ENCODE measurements around the gene SLC27A4. TPM values are rescaled to one million over a fixed set of nuclear protein-coding genes. Genes with fewer than 3 reads are reported as not detected.
A peak's percentile ranks its signal among the peaks of the same experiment; 100 is the strongest.

Gene SLC27A4
- total RNA-seq, 1 experiment from 2014 or later: 23.7 TPM

DNA sequence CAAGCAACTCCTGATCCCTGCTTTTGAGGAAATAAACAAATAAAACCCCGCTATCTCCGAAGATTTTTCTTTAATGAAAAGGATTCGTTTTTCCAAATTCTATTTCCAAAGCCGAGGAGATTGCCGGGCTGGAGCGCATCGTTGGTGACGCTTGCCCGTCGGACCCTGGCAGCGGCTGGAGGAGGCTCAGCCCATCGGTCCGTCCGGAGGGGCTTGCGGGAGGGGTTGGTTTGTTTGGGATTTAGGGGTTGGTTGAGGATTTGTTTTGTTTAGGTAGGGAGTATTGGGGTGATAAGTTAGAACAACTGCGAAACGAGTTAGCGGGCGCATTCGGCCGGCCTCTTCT, 51.6 kb downstream of the SLC27A4 start:
- DNase-seq (ENCODE audit: low read depth): no peak

GRCh38 chr9:128392302-128393144, 52.2 kb downstream of the SLC27A4 start:
- DNase-seq (ENCODE audit: low read depth): no peak

DNA sequence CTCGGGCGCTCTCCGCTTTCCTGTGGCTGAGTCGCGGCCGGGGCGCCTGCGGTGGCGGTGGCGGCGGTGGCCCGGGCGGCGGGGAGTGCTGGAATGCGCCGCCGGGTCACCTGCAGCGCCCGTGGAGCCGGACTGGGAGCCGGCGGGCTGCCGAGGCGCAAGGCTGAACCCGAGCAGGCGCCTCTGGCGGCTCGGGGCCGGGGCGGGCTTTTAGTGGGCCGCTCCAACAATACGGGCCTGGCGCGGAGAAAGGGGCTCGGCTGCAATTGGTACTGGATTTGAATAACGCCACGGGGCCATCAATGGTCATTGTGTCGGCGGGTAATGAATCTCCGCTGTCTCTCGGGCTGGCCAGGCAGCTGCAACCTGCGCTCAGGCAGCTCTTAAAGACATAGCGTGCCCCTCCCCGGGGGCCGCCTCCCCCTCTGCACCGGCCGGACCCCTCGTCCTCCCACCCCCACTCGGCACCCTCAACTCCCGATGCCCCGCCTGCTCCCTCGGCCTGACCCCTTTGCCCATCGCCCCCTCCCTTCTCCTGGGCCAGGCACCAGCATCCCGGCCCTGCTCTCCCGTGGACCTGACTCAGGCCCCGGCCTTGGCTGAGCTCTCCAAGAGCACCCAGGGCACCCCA, 52.9 kb downstream of the SLC27A4 start:
- DNase-seq (ENCODE audit: low read depth): no peak

GRCh38 chr9:128393970-128394369, 53.6 kb downstream of the SLC27A4 start:
- DNase-seq (ENCODE audit: low read depth): no peak

GRCh38 chr9:128394379-128395168, 54.2 kb downstream of the SLC27A4 start:
- DNase-seq (ENCODE audit: low read depth): no peak

DNA sequence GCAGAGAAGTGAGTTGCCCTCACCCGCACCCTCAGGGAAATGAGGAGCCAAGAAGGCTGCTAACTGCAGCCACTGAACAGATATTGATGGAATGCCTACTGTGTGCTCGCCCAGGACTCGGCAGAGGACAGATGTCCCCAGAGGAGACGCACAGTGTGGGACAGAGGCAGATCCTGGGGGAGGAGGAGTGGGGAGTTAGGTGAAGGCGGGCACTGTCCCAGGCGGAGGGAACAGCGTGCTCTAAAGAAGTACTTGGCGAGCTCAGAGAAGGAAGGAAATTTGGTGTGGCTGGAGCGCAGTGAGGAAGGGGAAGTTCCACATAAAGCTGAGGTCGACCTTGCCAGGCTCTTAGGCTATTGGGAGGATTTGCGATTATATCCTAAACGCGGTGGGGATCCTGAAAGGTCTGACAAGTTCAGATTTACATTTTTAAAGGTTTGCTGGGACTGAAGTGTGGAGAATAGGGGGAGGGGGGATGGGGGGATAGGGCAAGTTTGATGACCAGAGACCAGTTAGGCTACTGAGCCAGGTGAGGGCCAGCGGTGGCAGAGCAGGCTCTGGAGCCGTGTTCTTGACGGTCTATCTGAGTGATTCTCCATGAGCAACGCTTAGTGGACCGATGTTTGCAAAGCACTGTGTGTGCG, 56.8 kb downstream of the SLC27A4 start:
- no peak for DNase-seq (ENCODE audit: low read depth)

DNA sequence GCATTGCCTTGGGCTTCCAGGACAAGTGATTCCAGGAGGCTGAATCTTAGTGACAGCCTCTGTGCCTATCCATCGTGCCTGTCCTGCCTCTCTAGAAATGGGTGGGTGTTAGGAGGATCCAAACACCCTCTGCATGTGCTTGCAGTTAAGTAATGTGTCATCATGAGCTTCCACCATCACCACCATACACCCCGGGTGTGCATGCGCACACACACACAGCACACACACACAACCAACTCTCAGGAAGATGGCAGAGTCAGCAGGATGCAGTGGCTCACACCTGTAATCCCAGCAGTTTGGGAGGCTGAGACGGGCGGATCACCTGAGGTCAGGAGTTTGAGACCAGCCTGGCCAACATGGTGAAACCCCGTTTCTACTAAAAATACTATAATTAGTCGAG, 57.5 kb downstream of the SLC27A4 start:
- DNase-seq (ENCODE audit: low read depth): no peak

DNA sequence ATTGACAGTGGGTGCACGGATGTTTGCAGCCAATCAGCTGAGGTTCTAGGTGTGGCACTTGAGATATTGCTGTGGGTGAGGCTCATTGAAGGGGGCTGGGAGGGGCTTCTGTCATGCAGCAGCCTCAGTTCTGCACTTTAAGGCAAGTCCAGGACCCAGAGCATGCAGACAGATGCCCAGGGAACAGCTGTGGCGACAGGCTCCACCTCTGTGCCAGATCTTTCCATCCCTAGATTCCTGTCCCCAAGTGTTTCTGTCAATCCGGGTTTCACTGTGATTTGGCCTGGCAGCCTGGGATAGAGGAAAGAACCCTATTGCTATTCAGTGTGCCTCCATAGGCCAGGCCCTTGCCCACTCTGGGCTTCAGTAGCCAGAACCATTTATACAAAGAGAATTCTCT, 59.5 kb downstream of the SLC27A4 start:
- no peak for DNase-seq (ENCODE audit: low read depth)

- DNase-seq (ENCODE audit: low read depth): no peak
These were observed 64.2 kb downstream of the SLC27A4 start for GRCh38 chr9:128404560-128404959.

DNA sequence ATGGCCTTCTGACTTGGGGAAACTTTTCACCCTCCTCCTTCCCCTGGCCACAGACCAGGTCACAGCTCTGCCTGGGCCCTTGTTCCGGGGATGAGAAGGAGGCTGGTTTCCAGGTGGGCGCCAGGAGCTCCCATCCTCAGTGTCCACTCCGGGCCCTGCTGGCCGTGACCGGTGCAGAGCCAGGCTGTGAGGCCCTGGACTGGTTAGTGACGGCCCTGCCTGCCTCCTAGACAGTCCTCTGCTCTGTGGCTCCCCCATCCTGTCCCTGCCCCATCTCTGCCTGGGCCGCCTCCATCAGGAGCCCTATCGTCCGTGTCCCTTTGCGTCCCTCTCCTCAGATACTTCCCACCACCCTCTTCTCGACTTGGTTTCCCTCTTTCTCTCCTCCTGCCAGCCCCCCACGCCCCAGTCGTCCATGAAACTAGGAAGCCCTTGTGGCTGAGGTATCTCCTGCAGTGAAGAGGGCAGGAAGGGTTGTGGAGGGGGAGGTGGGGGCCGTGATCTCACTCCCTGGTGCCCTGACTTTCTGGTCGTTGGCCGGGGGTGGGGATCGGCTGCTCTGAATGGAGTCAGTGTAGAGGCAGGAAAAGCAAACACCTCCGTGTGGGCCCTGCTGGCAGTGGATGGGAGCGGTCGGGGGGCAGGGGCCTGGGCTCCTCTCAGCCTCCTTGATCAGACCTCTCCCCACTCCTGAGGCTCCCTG, 64.9 kb downstream of the SLC27A4 start:
- DNase-seq (ENCODE audit: low read depth): no peak

DNA sequence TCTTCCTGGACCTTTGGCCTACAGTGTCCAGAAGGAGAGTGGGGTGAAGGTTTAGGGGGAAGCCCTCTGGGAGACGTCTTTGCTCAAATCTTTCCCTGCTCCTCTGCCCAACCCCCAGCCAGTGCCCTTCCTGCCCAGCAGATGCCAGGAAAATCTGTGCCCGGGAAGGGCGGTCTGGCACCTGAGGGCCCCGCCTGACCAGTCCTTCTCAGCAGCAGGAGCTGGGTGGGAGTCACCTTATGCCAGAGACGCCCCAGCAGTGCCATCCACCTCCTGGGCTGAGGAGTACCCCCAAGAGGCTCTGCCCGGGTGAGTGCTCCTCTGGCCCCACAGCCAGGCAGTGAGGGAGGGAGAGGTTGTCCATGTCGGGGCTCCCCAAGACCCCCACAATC, 65.4 kb downstream of the SLC27A4 start:
- DNase-seq (ENCODE audit: low read depth): no peak

DNA sequence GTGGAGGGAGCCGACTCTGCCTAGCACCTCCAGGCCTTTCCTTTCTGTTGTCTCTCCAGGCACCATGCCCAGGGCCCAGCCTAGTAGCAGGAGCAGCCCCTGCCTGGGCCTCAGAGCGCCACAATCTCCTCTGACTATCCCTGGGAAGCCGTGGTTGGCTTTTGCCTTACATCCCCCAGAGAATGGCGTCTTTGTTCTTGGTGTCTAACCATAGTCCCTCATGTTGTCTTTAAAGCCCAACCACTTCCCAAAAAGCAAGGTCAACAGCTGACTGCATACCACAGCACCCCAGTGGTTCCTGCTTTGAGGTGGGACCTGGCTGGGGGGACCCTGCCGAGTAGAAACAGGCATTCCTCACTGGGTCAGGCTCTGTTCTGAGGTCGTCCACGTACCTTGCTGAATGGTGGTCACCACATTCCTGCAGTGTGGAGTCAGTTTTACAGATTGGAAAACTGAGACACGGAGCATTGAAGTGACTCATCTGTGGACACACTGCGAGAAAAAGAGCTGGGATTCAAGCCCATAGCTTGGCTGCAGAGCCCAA, 66.6 kb downstream of the SLC27A4 start:
- DNase-seq (ENCODE audit: low read depth): peak; percentile 42

- DNase-seq (ENCODE audit: low read depth): no peak
These were observed 68.7 kb downstream of the SLC27A4 start for GRCh38 chr9:128408963-128409431.

DNA sequence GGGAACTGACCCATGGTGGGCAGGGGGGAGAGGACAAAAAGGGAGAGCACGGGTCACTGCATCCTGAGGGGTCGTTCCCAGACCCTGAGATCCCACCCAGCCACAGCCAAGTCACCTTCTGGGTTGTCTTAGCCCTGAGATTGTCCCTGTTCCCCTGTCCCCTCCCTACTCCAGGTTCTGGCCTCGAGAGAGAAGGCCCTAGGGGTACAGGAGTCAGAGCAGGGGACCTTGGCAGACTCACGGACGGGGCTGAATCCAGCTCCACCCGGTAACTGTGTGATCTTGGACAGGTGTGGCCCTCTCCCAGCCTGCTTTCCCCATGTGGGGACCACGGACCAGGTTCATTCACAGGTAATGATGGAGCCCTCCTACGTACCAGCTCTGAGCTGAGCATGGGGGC, 69.1 kb downstream of the SLC27A4 start:
- DNase-seq (ENCODE audit: low read depth): no peak

GRCh38 chr9:128409978-128410377, 69.7 kb downstream of the SLC27A4 start:
- peak; percentile 53 for DNase-seq (ENCODE audit: low read depth)

Other genes starting within 250 kb of the SLC27A4 start
- 34.9 and 53.8 TPM in 2 replicates for gene PTGES2, start 212.8 kb upstream of the SLC27A4 start, total RNA-seq (2014; rRNA removed; shearing (Covaris generic))
- gene LCN2, start 191.1 kb upstream of the SLC27A4 start, total RNA-seq (2014; rRNA removed; shearing (Covaris generic)): 0.42 TPM in 1 of 2 replicates, not detected in the other
- gene BBLN, start 180.3 kb upstream of the SLC27A4 start, total RNA-seq (2014; rRNA removed; shearing (Covaris generic)): 289 and 427 TPM in 2 replicates
- 50.2 and 52.4 TPM in 2 replicates for gene CIZ1, start 149.0 kb upstream of the SLC27A4 start, total RNA-seq (2014; rRNA removed; shearing (Covaris generic))
- 14.0 and 18.3 TPM in 2 replicates for gene DNM1, start 137.1 kb upstream of the SLC27A4 start, total RNA-seq (2014; rRNA removed; shearing (Covaris generic))
- 82.9 and 119 TPM in 2 replicates for gene GOLGA2, start 64.5 kb upstream of the SLC27A4 start, total RNA-seq (2014; rRNA removed; shearing (Covaris generic))
- gene SWI5, start 64.3 kb upstream of the SLC27A4 start, total RNA-seq (2014; rRNA removed; shearing (Covaris generic)): 61.4 and 68.8 TPM in 2 replicates
- 12.4 and 19.2 TPM in 2 replicates for gene TRUB2, start 18.1 kb upstream of the SLC27A4 start, total RNA-seq (2014; rRNA removed; shearing (Covaris generic))
- gene COQ4, start 17.7 kb upstream of the SLC27A4 start, total RNA-seq (2014; rRNA removed; shearing (Covaris generic)): 54.8 and 59.2 TPM in 2 replicates
- gene URM1, start 30.8 kb downstream of the SLC27A4 start, total RNA-seq (2014; rRNA removed; shearing (Covaris generic)): 40.8 and 50.7 TPM in 2 replicates
- gene CERCAM, start 80.3 kb downstream of the SLC27A4 start, total RNA-seq (2014; rRNA removed; shearing (Covaris generic)): 15.5 and 24.1 TPM in 2 replicates
- gene ODF2, start 115.5 kb downstream of the SLC27A4 start, total RNA-seq (2014; rRNA removed; shearing (Covaris generic)): 32.7 and 56.5 TPM in 2 replicates
- 48.2 and 61.4 TPM in 2 replicates for gene GLE1, start 164.2 kb downstream of the SLC27A4 start, total RNA-seq (2014; rRNA removed; shearing (Covaris generic))
- 116 and 198 TPM in 2 replicates for gene SPTAN1, start 212.1 kb downstream of the SLC27A4 start, total RNA-seq (2014; rRNA removed; shearing (Covaris generic))